Measurements from ENCODE around the gene ZNF507. TPM values are rescaled to one million over a fixed set of nuclear protein-coding genes. Genes with fewer than 3 reads are reported as not detected.

Gene ZNF507
- total RNA-seq, 1 experiment from 2014 or later = 31.1 TPM

DNA sequence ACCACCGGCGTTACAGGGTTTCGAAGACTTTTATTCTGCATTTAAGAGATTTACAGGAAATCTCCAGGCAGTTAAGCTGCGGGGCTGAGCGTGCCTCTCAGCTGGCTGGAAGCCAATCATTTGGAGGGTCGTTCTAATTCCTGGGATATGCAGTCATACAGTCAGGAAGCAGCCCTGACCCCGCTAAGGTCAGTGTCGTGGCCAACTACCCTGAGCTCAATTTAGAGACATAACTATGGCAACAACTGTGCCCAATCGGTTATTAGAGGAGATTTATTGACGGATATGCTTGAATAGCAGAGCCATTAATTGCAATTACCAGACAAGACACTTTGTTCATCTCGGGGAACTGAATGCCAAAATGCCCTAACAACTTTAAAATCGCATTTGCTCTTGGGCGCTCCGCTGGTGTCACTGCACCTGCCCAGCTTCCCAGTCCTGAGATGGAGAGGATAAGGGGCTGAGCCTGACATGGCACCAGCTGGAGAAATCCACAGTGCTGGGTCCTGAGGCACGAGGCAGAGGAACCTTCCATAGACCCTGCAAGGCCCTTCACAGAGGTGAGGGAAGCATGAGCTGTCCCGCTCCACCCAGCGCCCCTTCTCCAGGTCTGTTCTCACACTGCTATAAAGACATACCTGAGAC is 15.1 kb upstream of the ZNF507 start:
- no CpG with 5 or more reads among the region's 17 CpGs for WGBS (ENCODE audit: extremely low coverage, insufficient read length, low lambda C conversion rate)
- Histone ChIP-seq H3K27ac (ENCODE audit: insufficient read length, low read depth, low read length) (no peak overlapping the region), H2BK12ac (ENCODE audit: insufficient read length, low read depth, low read length) (no peak overlapping the region), H2BK5ac (ENCODE audit: insufficient read length, low read length) (no peak overlapping the region), H3K14ac (ENCODE audit: insufficient read depth, low read length) (no peak overlapping the region), H3K56ac (ENCODE audit: insufficient read length, low read depth, low read length) (no peak overlapping the region), H2AFZ (ENCODE audit: low read length) (no peak overlapping the region), H3K79me1 (ENCODE audit: insufficient read depth, low read depth, low read length, poor library complexity, severe bottlenecking) (no peaks in the 10 kb centered on the region), H3K9me3 (ENCODE audit: control insufficient read depth, low read depth, low read length) (no peaks in the 10 kb centered on the region), H3K27me3 (ENCODE audit: insufficient read depth, low read length) (no peaks in the 10 kb centered on the region), H3K23me2 (ENCODE audit: insufficient read length, low read depth, low read length, poor library complexity, severe bottlenecking) (no peaks in the 10 kb centered on the region), H4K5ac (ENCODE audit: insufficient read length, low read depth, low read length) (no peak overlapping the region), H3K4ac (ENCODE audit: low read depth, low read length) (no peak overlapping the region), H4K20me1 (ENCODE audit: control insufficient read depth, insufficient read depth, insufficient read length) (no peaks in the 10 kb centered on the region), H4K91ac (ENCODE audit: insufficient read length, low read depth, low read length) (no peak overlapping the region), H3K4me1 (ENCODE audit: insufficient read depth, low read length) (no peaks in the 10 kb centered on the region), H3K23ac (ENCODE audit: insufficient read length, low read depth, low read length) (no peak overlapping the region), H4K8ac (replicated peaks; ENCODE audit: insufficient read length, low read depth, low read length) (no peak overlapping the region), H2BK20ac (ENCODE audit: low read depth, low read length, poor library complexity, severe bottlenecking) (no peak overlapping the region), H2BK15ac (ENCODE audit: low read depth, low read length) (no peak overlapping the region), H3K18ac (ENCODE audit: insufficient read length, low read depth, low read length) (no peak overlapping the region), H2BK120ac (ENCODE audit: low read depth, low read length, poor library complexity, severe bottlenecking) (no peak overlapping the region), H3K9ac (ENCODE audit: extremely low read depth, insufficient read length, low read length) (no peak overlapping the region), H3T11ph (ENCODE audit: low read length) (no peak overlapping the region), H2AK5ac (ENCODE audit: insufficient read length, low read length) (no peak overlapping the region), H3K79me2 (ENCODE audit: insufficient read depth, low read length) (no peaks in the 10 kb centered on the region), H3K4me2 (ENCODE audit: insufficient read depth, insufficient read length, low read length) (no peak overlapping the region)
- Mint-ChIP-seq H3K9me3 (no peaks in the 10 kb centered on the region), H3K4me3 (no peak overlapping the region), H3K36me3 (ENCODE audit: insufficient read depth in 1 of 3, low read depth in 3 of 3) (no peaks in the 10 kb centered on the region), H3K4me1 (peaks cover 6% of the 10 kb centered on the region in 2 experiments), H3K27ac (no peak overlapping the region), H3K27me3 (ENCODE audit: low read depth) (no peaks in the 10 kb centered on the region; the same call in none of the 2 replicates)
- TF ChIP-seq, protein P1, sequence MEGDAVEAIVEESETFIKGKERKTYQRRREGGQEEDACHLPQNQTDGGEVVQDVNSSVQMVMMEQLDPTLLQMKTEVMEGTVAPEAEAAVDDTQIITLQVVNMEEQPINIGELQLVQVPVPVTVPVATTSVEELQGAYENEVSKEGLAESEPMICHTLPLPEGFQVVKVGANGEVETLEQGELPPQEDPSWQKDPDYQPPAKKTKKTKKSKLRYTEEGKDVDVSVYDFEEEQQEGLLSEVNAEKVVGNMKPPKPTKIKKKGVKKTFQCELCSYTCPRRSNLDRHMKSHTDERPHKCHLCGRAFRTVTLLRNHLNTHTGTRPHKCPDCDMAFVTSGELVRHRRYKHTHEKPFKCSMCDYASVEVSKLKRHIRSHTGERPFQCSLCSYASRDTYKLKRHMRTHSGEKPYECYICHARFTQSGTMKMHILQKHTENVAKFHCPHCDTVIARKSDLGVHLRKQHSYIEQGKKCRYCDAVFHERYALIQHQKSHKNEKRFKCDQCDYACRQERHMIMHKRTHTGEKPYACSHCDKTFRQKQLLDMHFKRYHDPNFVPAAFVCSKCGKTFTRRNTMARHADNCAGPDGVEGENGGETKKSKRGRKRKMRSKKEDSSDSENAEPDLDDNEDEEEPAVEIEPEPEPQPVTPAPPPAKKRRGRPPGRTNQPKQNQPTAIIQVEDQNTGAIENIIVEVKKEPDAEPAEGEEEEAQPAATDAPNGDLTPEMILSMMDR (conservative IDR thresholded peaks at IDR 0.05) = no peak
- no peak for DNase-seq

Data from H9 (cell line).